GM12801 (cell line): ENCODE results near the gene FAM151A.
A peak's percentile ranks its signal among the peaks of the same experiment; 100 is the strongest.

Experiments used
- TF ChIP-seq, protein P1 (sequence below): IDR thresholded peaks from one replicate; pipeline ENCODE4 v1.5.1; 2011; ENCODE audit warnings: control low read depth; ENCODE audit not compliant: insufficient read length; ENCODE audit errors: extremely low read depth

FAM151A gene

DNA sequence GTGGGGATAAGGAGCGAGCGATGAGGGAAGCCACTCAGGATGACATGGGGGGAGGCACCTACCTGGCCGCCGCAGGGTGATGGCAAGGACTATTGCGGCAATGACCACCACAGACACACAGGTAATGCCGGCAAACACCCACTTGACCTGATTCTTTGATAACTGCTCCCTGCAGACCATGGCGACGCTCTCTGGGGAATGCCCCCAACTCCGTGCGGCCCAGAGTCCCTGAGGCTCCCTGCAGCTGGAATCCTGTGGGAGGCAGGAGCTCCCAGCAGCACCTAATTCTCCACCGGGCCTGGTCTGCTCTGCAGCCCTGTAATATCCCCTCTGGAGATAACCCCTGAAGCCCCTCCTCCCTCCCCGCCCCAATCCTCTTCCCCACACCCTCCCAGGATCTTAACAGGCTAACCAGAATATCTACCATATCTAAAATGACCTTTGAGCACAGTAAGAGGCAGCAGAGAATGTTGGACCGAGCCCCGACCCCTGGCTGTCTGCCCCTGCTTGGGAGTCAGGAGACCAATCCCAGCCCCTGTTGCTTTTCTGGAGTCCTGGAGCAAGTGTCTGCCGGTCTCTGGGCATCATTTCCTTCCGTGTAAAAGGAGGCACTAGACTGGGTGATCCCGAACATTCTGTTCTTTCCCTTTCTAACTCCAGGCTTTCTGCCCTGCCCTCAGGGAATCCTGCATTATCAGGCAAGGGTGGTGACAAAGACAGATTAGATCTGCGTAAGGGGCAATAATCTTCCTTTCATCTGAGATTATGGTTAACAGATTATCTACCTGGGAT is at the start of gene FAM151A:
Gene FAM151A (minus strand): TSS at position 310 of the 792 bp plus-strand sequence. CDS start 130 bp downstream, at position 180.
- TF ChIP-seq, protein P1, sequence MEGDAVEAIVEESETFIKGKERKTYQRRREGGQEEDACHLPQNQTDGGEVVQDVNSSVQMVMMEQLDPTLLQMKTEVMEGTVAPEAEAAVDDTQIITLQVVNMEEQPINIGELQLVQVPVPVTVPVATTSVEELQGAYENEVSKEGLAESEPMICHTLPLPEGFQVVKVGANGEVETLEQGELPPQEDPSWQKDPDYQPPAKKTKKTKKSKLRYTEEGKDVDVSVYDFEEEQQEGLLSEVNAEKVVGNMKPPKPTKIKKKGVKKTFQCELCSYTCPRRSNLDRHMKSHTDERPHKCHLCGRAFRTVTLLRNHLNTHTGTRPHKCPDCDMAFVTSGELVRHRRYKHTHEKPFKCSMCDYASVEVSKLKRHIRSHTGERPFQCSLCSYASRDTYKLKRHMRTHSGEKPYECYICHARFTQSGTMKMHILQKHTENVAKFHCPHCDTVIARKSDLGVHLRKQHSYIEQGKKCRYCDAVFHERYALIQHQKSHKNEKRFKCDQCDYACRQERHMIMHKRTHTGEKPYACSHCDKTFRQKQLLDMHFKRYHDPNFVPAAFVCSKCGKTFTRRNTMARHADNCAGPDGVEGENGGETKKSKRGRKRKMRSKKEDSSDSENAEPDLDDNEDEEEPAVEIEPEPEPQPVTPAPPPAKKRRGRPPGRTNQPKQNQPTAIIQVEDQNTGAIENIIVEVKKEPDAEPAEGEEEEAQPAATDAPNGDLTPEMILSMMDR = no peak

DNA sequence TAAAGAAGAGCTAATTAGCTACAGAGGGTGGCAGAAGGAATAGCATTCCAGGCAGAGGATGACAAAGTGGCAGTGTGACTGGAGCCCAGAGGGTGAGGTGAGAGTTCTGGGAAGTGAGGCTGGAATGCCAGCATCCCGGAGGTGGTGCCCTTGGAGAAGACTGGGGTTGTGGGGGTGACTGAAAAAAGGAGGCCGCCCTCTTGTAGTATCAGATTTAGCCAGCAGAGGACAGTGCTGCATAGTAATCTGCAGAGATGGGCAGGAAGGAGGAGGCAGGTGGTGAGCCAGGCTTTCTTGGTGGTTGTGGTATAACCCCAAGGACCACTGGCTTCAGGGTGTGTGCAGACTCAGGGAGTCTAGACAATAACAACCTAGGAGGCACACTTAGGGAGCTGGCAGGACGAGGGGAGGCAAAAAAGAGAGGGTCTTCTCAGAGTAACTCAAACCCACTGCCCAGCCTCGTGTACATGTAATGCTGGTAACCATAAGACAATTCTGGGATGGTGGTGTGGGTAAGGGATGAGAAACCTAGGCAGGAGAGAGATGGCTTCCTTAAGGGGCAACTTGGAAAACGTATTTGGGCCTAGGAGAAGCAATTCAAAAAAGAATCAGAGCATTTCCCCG is 48.8 kb upstream of the FAM151A start:
- TF ChIP-seq, protein P1 = peak; percentile 55

DNA sequence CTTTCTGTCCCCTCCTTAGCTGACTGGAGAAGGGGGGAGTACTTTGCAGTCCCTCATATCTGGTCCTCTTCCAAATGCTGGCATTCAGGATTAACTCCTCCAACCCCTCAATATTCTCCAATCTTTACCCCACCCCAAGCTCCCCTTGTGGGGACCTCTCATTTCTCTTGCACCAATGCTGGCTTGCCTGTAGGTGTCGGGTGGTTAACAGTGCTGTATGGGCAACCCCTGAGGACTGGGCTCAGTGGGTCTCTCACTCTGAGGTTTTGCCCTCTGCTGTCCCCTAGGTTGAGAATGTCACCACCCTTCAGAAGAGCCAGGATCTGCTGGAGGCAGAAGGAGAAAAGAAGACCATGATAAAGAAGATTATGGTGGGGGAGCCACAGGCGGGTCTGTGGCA is 45.2 kb upstream of the FAM151A start:
- TF ChIP-seq, protein P1 = no peak

DNA sequence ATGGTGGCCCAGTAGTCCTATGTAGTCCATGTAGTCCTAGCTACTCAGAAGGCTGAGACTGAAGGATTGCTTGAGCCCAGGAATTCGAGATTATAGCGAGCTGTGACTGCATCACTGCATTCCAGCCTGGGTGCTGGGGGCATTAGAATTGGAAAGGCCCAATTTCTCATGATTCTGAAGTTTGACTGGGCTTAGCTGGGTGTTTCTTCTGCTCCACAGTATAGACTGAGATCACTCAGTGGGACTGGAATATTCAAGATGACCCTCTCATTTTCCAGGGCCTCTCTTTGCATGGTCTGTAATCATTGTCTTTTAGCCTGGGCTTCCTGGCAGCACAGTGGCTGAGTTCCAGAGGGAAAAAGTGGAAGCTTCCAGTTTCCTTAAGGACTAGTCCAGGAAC is 44.5 kb upstream of the FAM151A start:
- TF ChIP-seq, protein P1 = no peak

DNA sequence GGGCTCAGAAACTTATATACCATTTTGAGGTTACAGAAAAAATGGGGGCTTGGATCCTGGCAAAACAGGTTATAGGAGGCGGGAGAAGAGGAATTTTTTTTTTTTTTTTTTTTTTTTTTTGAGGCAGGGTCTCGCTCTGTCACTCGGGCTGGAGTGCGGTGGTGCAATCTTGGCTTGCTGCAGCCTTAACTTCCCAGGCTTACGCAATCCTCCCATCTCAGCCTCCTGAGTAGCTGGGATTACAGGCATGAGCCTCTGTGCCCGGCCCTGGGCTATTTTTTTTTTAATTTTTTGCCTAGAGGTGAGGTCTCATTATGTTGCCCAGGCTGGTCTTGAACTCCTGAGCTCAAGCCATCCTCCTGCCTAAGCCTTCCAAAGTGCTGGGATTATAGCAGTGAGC is 43.0 kb upstream of the FAM151A start:
- TF ChIP-seq, protein P1 = no peak

DNA sequence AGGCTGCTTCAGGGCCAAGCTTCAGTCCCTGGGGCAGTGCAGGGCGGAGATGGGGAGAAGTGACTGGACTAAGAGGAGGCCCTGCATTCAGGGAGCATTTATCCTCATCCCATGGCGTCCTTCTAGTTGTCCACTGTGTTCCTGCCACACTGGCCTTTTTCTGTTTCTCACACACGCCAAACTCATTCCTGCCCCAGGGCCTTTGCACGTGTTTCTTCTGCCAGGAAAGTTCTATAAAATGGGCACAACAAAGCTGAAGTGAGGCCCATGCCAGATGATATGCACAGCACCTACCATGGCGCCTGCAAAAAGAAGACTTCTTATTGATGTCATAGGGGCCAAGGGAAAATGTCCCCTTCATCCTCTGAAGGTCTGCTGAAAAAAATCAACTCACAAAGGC is 42.5 kb upstream of the FAM151A start:
- TF ChIP-seq, protein P1 = no peak

DNA sequence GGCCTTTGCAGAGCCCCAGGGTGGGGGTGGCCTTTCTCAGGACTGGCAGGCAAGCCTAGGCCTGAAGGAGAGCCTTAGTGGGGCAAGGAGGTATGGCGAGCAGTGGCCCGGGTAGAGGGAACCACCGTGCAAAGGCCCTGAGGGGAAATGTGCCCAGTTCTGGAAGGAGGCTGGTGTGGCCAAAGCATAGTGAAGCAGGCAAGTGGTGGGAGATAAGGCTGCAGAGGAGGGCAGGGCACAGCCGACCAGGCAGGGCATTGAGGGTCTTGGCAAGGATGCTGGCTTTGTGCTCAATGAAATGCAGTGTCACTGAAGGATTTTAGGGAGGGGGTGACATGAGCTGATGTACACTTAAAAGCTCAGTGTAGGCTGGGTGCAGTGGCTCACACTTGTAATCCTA is 41.0 kb upstream of the FAM151A start:
- TF ChIP-seq, protein P1 = no peak
